Measurements from ENCODE around the gene LEKR1.

- no peak for TF ChIP-seq CTCF (IDR thresholded peaks at IDR 0.05)
- TF ChIP-seq EP300 (IDR thresholded peaks at IDR 0.05) = no peak
Observed at GRCh38 chr3:157069406-157069805, 243.3 kb downstream of the LEKR1 start.

Data from tibial nerve (tissue), 4 donors.